AG09309 (cell line): ENCODE results near the gene MAPKAP1.
A peak's percentile ranks its signal among the peaks of the same experiment; 100 is the strongest.

Experiments used
- DNase-seq: peaks from one replicate; pipeline ENCODE4 v3.0.0-alpha.2; 2010; ENCODE audit warnings: low read depth
- H3K4me3 ChIP-seq: 2 replicates; pipeline ENCODE4 v1.5.1; 2011; ENCODE audit warnings: mild to moderate bottlenecking, low read depth, low read length, moderate library complexity; ENCODE audit not compliant: control insufficient read depth
- TF ChIP-seq, protein P1 (sequence below): IDR thresholded peaks from 2 replicates; pipeline ENCODE4 v1.5.1; 2011; ENCODE audit warnings: mild to moderate bottlenecking, low read depth, low read length, inconsistent platforms; ENCODE audit not compliant: insufficient read depth, control insufficient read depth; ENCODE audit errors: missing control alignments

MAPKAP1 gene

GRCh38 chr9:125654121-125654520 is 52.9 kb downstream of the MAPKAP1 start:
- TF ChIP-seq, protein P1, sequence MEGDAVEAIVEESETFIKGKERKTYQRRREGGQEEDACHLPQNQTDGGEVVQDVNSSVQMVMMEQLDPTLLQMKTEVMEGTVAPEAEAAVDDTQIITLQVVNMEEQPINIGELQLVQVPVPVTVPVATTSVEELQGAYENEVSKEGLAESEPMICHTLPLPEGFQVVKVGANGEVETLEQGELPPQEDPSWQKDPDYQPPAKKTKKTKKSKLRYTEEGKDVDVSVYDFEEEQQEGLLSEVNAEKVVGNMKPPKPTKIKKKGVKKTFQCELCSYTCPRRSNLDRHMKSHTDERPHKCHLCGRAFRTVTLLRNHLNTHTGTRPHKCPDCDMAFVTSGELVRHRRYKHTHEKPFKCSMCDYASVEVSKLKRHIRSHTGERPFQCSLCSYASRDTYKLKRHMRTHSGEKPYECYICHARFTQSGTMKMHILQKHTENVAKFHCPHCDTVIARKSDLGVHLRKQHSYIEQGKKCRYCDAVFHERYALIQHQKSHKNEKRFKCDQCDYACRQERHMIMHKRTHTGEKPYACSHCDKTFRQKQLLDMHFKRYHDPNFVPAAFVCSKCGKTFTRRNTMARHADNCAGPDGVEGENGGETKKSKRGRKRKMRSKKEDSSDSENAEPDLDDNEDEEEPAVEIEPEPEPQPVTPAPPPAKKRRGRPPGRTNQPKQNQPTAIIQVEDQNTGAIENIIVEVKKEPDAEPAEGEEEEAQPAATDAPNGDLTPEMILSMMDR = no peak
- no peak for DNase-seq
- H3K4me3 ChIP-seq = no peak overlapping the region

DNA sequence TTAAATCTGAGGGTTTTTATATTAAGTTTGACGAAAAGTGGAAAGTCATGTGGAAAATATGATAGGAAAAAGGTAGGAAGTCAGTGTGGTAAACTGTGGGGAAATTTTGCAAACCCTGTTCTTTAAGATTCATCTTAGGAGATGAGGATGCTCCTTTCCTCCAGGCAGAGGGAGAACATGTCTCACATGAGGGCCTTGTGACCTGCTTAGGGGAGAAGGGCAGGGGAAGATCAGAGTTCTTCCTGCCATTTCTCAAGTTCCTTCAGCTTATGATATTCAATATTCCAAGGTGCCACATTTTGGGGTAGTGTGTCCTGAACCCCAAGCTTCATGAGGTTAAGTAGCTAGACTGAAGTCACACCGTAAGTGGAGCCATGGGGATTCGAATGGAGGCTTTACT is 53.7 kb downstream of the MAPKAP1 start:
- DNase-seq = no peak
- H3K4me3 ChIP-seq = no peak overlapping the region
- TF ChIP-seq, protein P1 = no peak

GRCh38 chr9:125652759-125653158 is 54.2 kb downstream of the MAPKAP1 start:
- TF ChIP-seq, protein P1 = no peak
- H3K4me3 ChIP-seq = no peak overlapping the region
- no peak for DNase-seq

- TF ChIP-seq, protein P1 = no peak
- no peak for DNase-seq
- H3K4me3 ChIP-seq = no peak overlapping the region
Measured at GRCh38 chr9:125652233-125652594, 54.8 kb downstream of the MAPKAP1 start.

- no peak overlapping the region for H3K4me3 ChIP-seq
- TF ChIP-seq, protein P1 = no peak
- DNase-seq = no peak
Measured at GRCh38 chr9:125651576-125652232, 55.3 kb downstream of the MAPKAP1 start.

DNA sequence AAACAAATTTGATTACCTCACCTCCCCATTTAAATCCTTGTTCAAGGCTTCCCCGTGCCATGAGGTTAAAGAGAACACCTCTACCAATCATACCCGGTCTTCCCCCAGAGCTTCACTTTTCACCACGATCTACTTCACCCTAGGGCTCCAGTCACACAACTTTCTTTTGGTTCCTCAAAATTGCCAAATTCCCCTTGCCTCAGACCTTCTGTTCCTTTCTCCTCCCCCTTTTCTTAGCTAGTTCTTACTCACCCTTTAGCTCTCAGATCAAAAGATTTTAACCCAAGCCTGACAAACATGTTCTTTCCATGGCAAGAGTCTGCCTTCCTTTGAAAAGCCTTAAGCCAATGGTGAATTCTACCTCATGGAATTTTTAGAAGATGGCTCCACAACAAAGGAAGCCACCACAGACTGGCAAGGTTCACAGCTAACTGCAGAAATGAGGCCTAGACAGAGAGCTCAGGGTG is 56.7 kb downstream of the MAPKAP1 start:
- H3K4me3 ChIP-seq = peak overlapping the region; percentile 7
- no peak for DNase-seq
- TF ChIP-seq, protein P1 = no peak
